GM23248 (cell line): ENCODE results near the gene SND1.

Source experiments
- EZH2 ChIP-seq: fragments of 200-600 bp; sonication (generic); IDR thresholded peaks from 2 replicates; pipeline ENCODE4 v1.6.1; 2018; ENCODE audit warnings: antibody characterized with exemption, mild to moderate bottlenecking; ENCODE audit not compliant: insufficient read depth, poor library complexity, severe bottlenecking
- EZH2phosphoT487 ChIP-seq: fragments of 200-600 bp; sonication (generic); IDR thresholded peaks from 2 replicates; pipeline ENCODE4 v1.6.1; 2018; ENCODE audit warnings: antibody characterized with exemption, moderate library complexity, mild to moderate bottlenecking, low read depth; ENCODE audit not compliant: insufficient read depth

DNA sequence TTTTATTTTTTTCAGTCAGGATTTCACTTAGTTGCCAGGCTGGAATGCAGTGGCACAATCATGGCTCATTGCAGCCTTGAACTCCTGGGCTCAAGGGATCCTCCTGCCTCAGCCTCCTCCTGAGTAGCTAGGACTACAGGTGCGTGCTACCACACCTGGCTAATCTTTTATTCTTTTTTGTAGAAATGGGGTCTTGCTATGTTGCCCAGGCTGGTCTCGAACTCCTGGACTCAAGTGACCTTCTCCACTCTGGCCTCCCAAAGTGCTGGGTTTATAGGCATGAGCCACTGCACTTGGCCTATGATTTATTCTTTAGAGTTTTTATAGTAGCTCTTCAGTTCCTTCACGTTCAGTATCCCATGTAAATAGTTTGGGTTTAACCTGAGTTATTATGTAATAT lies 5.5 kb downstream of the SND1 start:
- TF ChIP-seq EZH2: no peak
- TF ChIP-seq EZH2phosphoT487: no peak
